Activated CD4-positive, alpha-beta T cell treated with anti-CD3 and anti-CD28 coated beads, Interleukin-2, amount 10 ng/mL, durations not matched to agents 7 days and 5 days (primary cell): Measurements from ENCODE around the gene EPHA2. TPM values are rescaled to one million over a fixed set of nuclear protein-coding genes. Genes with fewer than 3 reads are reported as not detected.

ENCODE experiments used
- CTCF ChIA-PET: fragments of 350-600 bp; sonication (Branson Sonifier 250); formaldehyde crosslinking; loops from one replicate; lab custom pipeline; 2021; ENCODE audit warnings: antibody characterized with exemption; lab: Charles Lee
- POLR2A ChIA-PET: fragments of 350-600 bp; sonication (Branson Sonifier 250); formaldehyde crosslinking; loops from one replicate; lab custom pipeline; 2021; ENCODE audit warnings: antibody characterized with exemption; lab: Charles Lee
- DNase-seq: peaks from one replicate; pipeline ENCODE4 v3.0.0-alpha.2; 2020
- H3K27ac Mint-ChIP-seq: one replicate; pipeline ENCODE4 v1.8.0; 2021; ENCODE audit warnings: mild to moderate bottlenecking, moderate library complexity, mixed read lengths
- H3K27me3 Mint-ChIP-seq: one replicate; pipeline ENCODE4 v1.8.0; 2021; ENCODE audit warnings: mixed read lengths
- H3K36me3 Mint-ChIP-seq: one replicate; pipeline ENCODE4 v1.8.0; 2021; ENCODE audit warnings: low read depth, mixed read lengths
- H3K4me1 Mint-ChIP-seq: one replicate; pipeline ENCODE4 v1.8.0; 2021; ENCODE audit warnings: mixed read lengths
- H3K4me3 Mint-ChIP-seq: one replicate; pipeline ENCODE4 v1.8.0; 2021; ENCODE audit warnings: mild to moderate bottlenecking, moderate library complexity, mixed read lengths
- H3K9me3 Mint-ChIP-seq: one replicate; pipeline ENCODE4 v1.8.0; 2021; ENCODE audit warnings: mixed read lengths
- total RNA-seq, 2 experiments: library from RNA; stranded (reverse); gene quantifications; one replicate each; pipeline ENCODE4 v1.2.3, GENCODE V29; 2021

The EPHA2 gene
- total RNA-seq, 2 experiments from 2014 or later, result not detected

- H3K36me3 Mint-ChIP-seq, result no peaks in the 10 kb centered on the region
- DNase-seq, result no peak
- CTCF ChIA-PET, result no interaction called here
Observed at GRCh38 chr1:16195518-16195905, 39.6 kb upstream of the EPHA2 start.

DNA sequence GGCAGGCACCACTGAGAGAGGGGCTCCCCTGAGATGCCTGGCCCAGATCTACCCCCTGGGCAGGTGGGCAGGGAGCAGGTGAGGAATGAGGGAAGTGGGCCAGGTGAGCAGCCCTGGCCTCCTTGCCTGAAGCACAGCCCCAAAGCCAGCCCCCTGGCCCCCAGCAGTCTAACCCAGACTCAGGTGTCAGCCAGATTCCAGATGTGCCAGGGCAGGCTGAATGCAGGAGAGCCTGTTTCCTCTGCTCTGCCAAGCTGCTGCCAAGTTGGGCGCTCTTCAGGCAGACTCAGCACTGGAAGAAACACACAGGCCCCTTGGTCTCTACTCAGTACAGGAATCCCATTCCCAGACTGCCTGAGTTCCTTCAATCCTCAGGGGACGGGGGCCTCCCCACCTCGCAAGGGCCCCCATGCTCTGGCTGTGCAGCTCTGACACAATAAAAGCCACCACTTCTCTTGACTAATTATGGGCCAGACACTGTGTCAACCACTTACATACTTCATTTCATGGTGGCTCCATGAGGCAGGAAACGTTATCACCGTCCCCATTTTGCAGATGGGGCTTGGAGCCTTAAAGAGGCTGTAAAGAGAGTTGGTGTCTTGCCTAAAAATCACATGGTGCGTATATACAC is 36.2 kb upstream of the EPHA2 start:
- DNase-seq, result no peak
- no peak overlapping the region for H3K27ac Mint-ChIP-seq
- H3K4me3 Mint-ChIP-seq, result no peak overlapping the region
- POLR2A ChIA-PET, result no interaction called here
- no peaks in the 10 kb centered on the region for H3K9me3 Mint-ChIP-seq
- peaks cover 8% of the 10 kb centered on the region for H3K27me3 Mint-ChIP-seq
- CTCF ChIA-PET, result interaction anchor here (2.5 kb wide), 1 partner anchor 109 kb away, joined by 10 read pairs; no protein-coding TSS in a partner anchor
- no peaks in the 10 kb centered on the region for H3K36me3 Mint-ChIP-seq
- H3K4me1 Mint-ChIP-seq, result peaks cover 4% of the 10 kb centered on the region

More at GRCh38 chr1:16195518-16195905, 39.6 kb upstream of the EPHA2 start:
- Mint-ChIP-seq H3K9me3 (no peaks in the 10 kb centered on the region), H3K4me3 (no peak overlapping the region), H3K27me3 (peaks cover 7% of the 10 kb centered on the region), H3K4me1 (peaks cover 6% of the 10 kb centered on the region), H3K27ac (no peak overlapping the region)
- POLR2A ChIA-PET, result no interaction called here

DNA sequence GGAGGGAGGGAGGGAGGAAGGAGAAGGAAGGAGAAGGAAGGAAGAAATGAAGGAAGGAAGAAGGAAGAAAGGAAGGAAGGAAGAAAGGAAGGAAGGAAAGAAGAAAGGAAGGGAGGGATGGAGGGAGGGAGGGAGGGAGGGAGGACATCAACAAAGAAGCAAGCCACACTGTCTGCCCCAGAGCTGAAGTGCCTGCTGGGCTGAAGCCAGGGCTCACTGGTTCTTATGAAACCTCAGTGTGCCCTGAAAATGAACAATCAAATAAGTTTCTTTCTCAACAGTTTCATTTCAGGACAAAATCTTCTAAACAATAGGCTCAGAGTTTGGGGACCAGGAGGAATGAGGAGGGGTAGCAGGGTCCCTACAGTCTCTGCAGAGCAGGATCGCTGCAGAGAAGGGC is 35.4 kb upstream of the EPHA2 start:
- Mint-ChIP-seq H3K4me1 (peaks cover 4% of the 10 kb centered on the region), H3K27me3 (peaks cover 8% of the 10 kb centered on the region), H3K4me3 (no peak overlapping the region), H3K27ac (no peak overlapping the region), H3K36me3 (no peaks in the 10 kb centered on the region), H3K9me3 (no peaks in the 10 kb centered on the region)
- ChIA-PET CTCF (interaction anchor here (0.8 to 2.5 kb wide), 4 partner anchors 11 to 118 kb away, joined by 3 to 10 read pairs (median 4); partner anchors contain the start of gene FAM131C), POLR2A (no interaction called here)
- no peak for DNase-seq

- H3K9me3 Mint-ChIP-seq, result no peaks in the 10 kb centered on the region
- no peaks in the 10 kb centered on the region for H3K36me3 Mint-ChIP-seq
- POLR2A ChIA-PET, result no interaction called here
Observed at GRCh38 chr1:16189921-16190621, 34.2 kb upstream of the EPHA2 start.

DNA sequence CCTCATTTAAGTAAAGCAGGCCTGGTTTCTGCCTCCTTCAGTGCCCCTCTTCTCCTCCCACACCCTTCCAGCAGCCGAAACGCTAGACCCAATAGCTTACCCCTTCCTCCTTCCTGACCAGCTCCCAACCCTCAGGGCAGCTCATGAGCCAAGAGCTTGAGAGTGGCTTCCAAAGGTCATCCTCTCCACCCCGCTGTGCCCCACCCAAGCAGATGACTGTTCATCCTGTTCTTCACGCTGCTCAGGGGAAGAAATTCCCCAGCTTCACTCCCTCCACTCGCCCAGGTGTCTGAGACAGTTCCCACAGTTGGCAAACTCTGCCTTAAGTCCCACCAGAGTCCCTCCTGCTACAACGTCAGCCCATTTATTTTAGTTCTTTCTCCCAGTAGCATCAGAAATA is 33.1 kb upstream of the EPHA2 start:
- Mint-ChIP-seq H3K27ac (no peak overlapping the region), H3K4me1 (peaks cover 4% of the 10 kb centered on the region), H3K4me3 (no peak overlapping the region), H3K36me3 (no peaks in the 10 kb centered on the region), H3K9me3 (no peaks in the 10 kb centered on the region), H3K27me3 (peaks cover 6% of the 10 kb centered on the region)
- POLR2A ChIA-PET, result no interaction called here
- no peak for DNase-seq
- CTCF ChIA-PET, result interaction anchor here (0.5 to 2.0 kb wide), 7 partner anchors 56 to 116 kb away, joined by 3 to 11 read pairs (median 4); partner anchors contain the start of gene FAM131C

More at GRCh38 chr1:16189921-16190621, 34.2 kb upstream of the EPHA2 start:
- Mint-ChIP-seq H3K27me3 (peaks cover 8% of the 10 kb centered on the region), H3K4me1 (peaks cover 4% of the 10 kb centered on the region), H3K4me3 (no peak overlapping the region), H3K27ac (no peak overlapping the region)
- CTCF ChIA-PET, result interaction anchor here (0.6 to 2.5 kb wide), 6 partner anchors 15 to 123 kb away, joined by 3 to 11 read pairs (median 6); partner anchors contain the start of gene FAM131C
- no peak for DNase-seq

GRCh38 chr1:16187748-16188401 is 32.0 kb upstream of the EPHA2 start:
- peaks cover 6% of the 10 kb centered on the region for H3K27me3 Mint-ChIP-seq
- no peaks in the 10 kb centered on the region for H3K9me3 Mint-ChIP-seq
- no peaks in the 10 kb centered on the region for H3K36me3 Mint-ChIP-seq
- ChIA-PET POLR2A (no interaction called here), CTCF (interaction anchor here (0.6 to 1.7 kb wide), 7 partner anchors 26 to 112 kb away, joined by 3 to 11 read pairs (median 4); no protein-coding TSS in a partner anchor)
- H3K4me3 Mint-ChIP-seq, result no peak overlapping the region
- H3K27ac Mint-ChIP-seq, result no peak overlapping the region
- DNase-seq, result peak; percentile 77
- peaks cover 4% of the 10 kb centered on the region for H3K4me1 Mint-ChIP-seq

GRCh38 chr1:16186655-16187235 is 30.9 kb upstream of the EPHA2 start:
- POLR2A ChIA-PET, result no interaction called here
- Mint-ChIP-seq H3K36me3 (no peaks in the 10 kb centered on the region), H3K27ac (no peak overlapping the region), H3K9me3 (no peaks in the 10 kb centered on the region), H3K27me3 (peaks cover 6% of the 10 kb centered on the region), H3K4me1 (peaks cover 4% of the 10 kb centered on the region), H3K4me3 (no peak overlapping the region)
- no peak for DNase-seq
- CTCF ChIA-PET, result interaction anchor here (0.5 to 1.7 kb wide), 8 partner anchors 25 to 282 kb away, joined by 3 to 15 read pairs (median 4); partner anchors contain the start of gene ARHGEF19

GRCh38 chr1:16184557-16185303 is 28.9 kb upstream of the EPHA2 start:
- Mint-ChIP-seq H3K27me3 (no peaks in the 10 kb centered on the region), H3K4me3 (no peak overlapping the region), H3K36me3 (no peaks in the 10 kb centered on the region), H3K27ac (no peak overlapping the region), H3K9me3 (no peaks in the 10 kb centered on the region), H3K4me1 (peaks cover 4% of the 10 kb centered on the region)
- no peak for DNase-seq
- POLR2A ChIA-PET, result no interaction called here
- CTCF ChIA-PET, result interaction anchor here (0.9 to 1.6 kb wide), 2 partner anchors 30 to 106 kb away, joined by 3 to 5 read pairs; no protein-coding TSS in a partner anchor

DNA sequence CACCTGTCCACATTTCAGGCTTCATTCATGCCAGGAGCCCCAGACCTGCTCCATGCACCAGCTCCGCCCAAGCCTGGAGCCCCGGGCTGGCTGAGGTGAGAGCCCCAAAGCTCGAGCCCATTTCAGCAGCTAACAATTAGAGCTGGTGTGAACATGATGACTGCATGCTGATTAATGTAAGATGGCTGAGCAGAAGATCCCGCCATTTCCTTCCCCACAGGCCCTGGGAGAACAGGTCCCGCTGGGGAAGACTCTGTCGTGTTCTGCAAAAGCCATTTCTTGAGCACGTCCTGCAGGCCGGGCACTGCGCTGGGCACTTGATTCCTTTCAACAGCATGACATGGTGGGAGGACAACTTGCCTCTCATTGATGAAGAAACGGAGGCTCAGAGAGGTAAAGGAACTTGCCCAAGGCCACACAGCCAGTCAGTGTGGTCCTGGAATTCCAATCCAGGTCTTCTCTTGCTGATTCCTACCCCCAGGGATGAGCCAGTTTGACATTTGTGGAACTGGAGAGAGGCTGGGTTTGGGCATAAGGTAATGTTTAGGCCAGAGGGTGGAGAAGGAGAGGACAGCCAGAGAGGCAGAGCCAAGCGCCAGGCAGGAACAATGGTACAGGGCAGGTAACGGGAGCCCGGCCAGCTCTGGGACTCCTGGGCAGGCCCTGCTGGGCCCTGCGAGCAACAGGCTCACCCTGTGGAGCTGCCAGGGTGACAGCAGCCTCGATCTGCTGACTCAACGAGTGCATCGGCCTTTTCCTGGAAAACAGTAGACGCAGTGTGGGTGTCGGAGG is 28.1 kb upstream of the EPHA2 start:
- H3K36me3 Mint-ChIP-seq, result no peaks in the 10 kb centered on the region
- ChIA-PET CTCF (interaction anchor here (0.9 to 1.6 kb wide), 2 partner anchors 29 to 105 kb away, joined by 3 to 5 read pairs; no protein-coding TSS in a partner anchor), POLR2A (no interaction called here)
- no peak overlapping the region for H3K27ac Mint-ChIP-seq
- peaks cover 4% of the 10 kb centered on the region for H3K4me1 Mint-ChIP-seq
- no peaks in the 10 kb centered on the region for H3K9me3 Mint-ChIP-seq
- no peaks in the 10 kb centered on the region for H3K27me3 Mint-ChIP-seq
- DNase-seq, result no peak
- H3K4me3 Mint-ChIP-seq, result no peak overlapping the region

DNA sequence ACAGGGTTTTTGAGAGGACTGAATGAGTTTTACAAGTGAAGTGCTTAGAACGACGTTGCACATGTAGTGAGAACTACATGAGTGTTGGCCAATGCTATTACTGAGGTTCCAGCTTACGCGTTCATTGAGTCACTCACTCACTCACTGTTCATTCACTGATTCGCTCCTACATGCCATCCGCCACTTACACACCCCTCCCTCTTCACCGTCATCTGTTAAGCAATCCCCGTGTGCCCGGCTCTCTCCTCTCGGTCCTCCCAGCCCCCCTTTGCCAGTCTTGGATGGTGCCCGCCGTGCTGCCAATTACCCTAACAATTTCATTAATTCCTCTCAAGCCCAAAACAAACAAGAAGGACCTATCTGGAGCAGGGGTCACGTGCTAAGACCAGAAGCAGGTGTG is 27.3 kb upstream of the EPHA2 start:
- Mint-ChIP-seq H3K4me1 (peaks cover 4% of the 10 kb centered on the region), H3K36me3 (no peaks in the 10 kb centered on the region), H3K27ac (no peak overlapping the region)

More for the DNA sequence above, 27.3 kb upstream of the EPHA2 start:
- Mint-ChIP-seq H3K9me3 (no peaks in the 10 kb centered on the region), H3K4me3 (no peak overlapping the region), H3K27me3 (no peaks in the 10 kb centered on the region)
- POLR2A ChIA-PET, result no interaction called here
- CTCF ChIA-PET, result no interaction called here
- DNase-seq, result no peak
